Dedifferentiated amniotic fluid mesenchymal stem cell (primary cell): ENCODE measurements around the gene MRPS12.
"Not testable (repeated sequence)": the region's sequence is repeated elsewhere in the genome, so short reads cannot be mapped to it uniquely, and the experiment has no call there.

Source experiments
- DNase-seq: peaks from one replicate; pipeline ENCODE4 v3.0.0-alpha.2; 2016; ENCODE audit errors: extremely low spot score

MRPS12 gene

GRCh38 chr19:38939957-38940356, 9.2 kb downstream of the MRPS12 start:
- DNase-seq: no peak

GRCh38 chr19:38941466-38941865, 10.7 kb downstream of the MRPS12 start:
- not testable (repeated sequence) for DNase-seq

- no peak for DNase-seq
Observed at GRCh38 chr19:38941979-38942378, 11.2 kb downstream of the MRPS12 start.

- no peak for DNase-seq
Observed at GRCh38 chr19:38942471-38943181, 11.9 kb downstream of the MRPS12 start.

GRCh38 chr19:38944981-38945506, 14.3 kb downstream of the MRPS12 start:
- DNase-seq: no peak

GRCh38 chr19:38945562-38946228, 15.0 kb downstream of the MRPS12 start:
- DNase-seq: no peak

- DNase-seq: no peak
Observed at GRCh38 chr19:38946229-38947010, 15.7 kb downstream of the MRPS12 start.

- no peak for DNase-seq
Observed at GRCh38 chr19:38949580-38950367, 19.0 kb downstream of the MRPS12 start.

GRCh38 chr19:38951187-38951586, 20.4 kb downstream of the MRPS12 start:
- DNase-seq: no peak

GRCh38 chr19:38952395-38953165, 21.8 kb downstream of the MRPS12 start:
- DNase-seq: no peak

GRCh38 chr19:38953677-38954076, 22.9 kb downstream of the MRPS12 start:
- DNase-seq: no peak

- no peak for DNase-seq
Observed at GRCh38 chr19:38956264-38956663, 25.5 kb downstream of the MRPS12 start.

GRCh38 chr19:38958301-38958700, 27.6 kb downstream of the MRPS12 start:
- DNase-seq: no peak

GRCh38 chr19:38959618-38960017, 28.9 kb downstream of the MRPS12 start:
- DNase-seq: no peak

GRCh38 chr19:38964738-38965137, 34.0 kb downstream of the MRPS12 start:
- no peak for DNase-seq

GRCh38 chr19:38966149-38966548, 35.4 kb downstream of the MRPS12 start:
- DNase-seq: not testable (repeated sequence)

- DNase-seq: no peak
Observed at GRCh38 chr19:38970664-38971532, 40.2 kb downstream of the MRPS12 start.

- DNase-seq: no peak
Observed at GRCh38 chr19:38971672-38972071, 40.9 kb downstream of the MRPS12 start.

GRCh38 chr19:38974624-38975213, 44.0 kb downstream of the MRPS12 start:
- no peak for DNase-seq
